B cell (primary cell): ENCODE data around the gene CHCHD4. TPM values are rescaled to one million over a fixed set of nuclear protein-coding genes. Genes with fewer than 3 reads are reported as not detected.

Experiments
- ATAC-seq: fragments of 200-7000 bp; cut with Tn5 transposase; one replicate; pipeline ENCODE4 v1.10.0; 2021; ENCODE audit warnings: low read depth, mild to moderate bottlenecking, moderate number of reproducible peaks, moderate library complexity
- CTCF ChIA-PET: fragments of 350-600 bp; sonication (Branson Sonifier 250); formaldehyde crosslinking; loops from one replicate; lab custom pipeline; 2021; ENCODE audit warnings: antibody characterized with exemption, inconsistent platforms; lab: Charles Lee
- POLR2A ChIA-PET: fragments of 350-600 bp; sonication (Branson Sonifier 250); formaldehyde crosslinking; loops from one replicate; lab custom pipeline; 2021; ENCODE audit warnings: antibody characterized with exemption; lab: Charles Lee
- DNase-seq: peaks from one replicate; pipeline ENCODE4 v3.0.0; 2013
- H2AFZ ChIP-seq: 2 replicates; pipeline ENCODE4 v1.6.1; 2012; ENCODE audit warnings: mild to moderate bottlenecking, low read depth, low read length; ENCODE audit not compliant: insufficient read depth, poor library complexity, severe bottlenecking
- H3K27ac ChIP-seq, 2 donors: 1 replicate in 1 of 2; 2 replicates in 1 of 2; pipeline ENCODE4 v1.5.1; 2012 to 2013; ENCODE audit warnings: low read length in 2 of 2, mild to moderate bottlenecking in 2 of 2, moderate library complexity in 1 of 2
- H3K27me3 ChIP-seq, 4 experiments: fragments of 200-600 bp in 1 of 4; sonication (generic) in 1 of 4; replicated peaks in 1 of 4; 1 replicate in 2 of 4; 2 replicates in 2 of 4; pipeline versions ENCODE4 v1.6.1 to v1.7.0; 2013 to 2016; ENCODE audit warnings: low read length in 3 of 4, mild to moderate bottlenecking in 2 of 4, mixed read lengths in 1 of 4, moderate library complexity in 1 of 4; ENCODE audit not compliant: insufficient read depth in 4 of 4, control insufficient read depth in 3 of 4; ENCODE audit errors: control extremely low read depth in 1 of 4
- H3K36me3 ChIP-seq, 2 experiments: replicated peaks in 1 of 2; 1 replicate in 1 of 2; 2 replicates in 1 of 2; pipeline versions ENCODE4 v1.6.1 to v1.7.1; 2013; ENCODE audit warnings: low read length in 1 of 2; ENCODE audit not compliant: insufficient read depth in 2 of 2, control insufficient read depth in 1 of 2; ENCODE audit errors: control extremely low read depth in 1 of 2, extremely low read depth in 1 of 2
- H3K4me1 ChIP-seq, 2 donors: fragments of 200-600 bp in 1 of 2; sonication (generic) in 1 of 2; 1 replicate in 1 of 2; 2 replicates in 1 of 2; pipeline versions ENCODE4 v1.5.1 to v1.6.1; 2013 to 2017; ENCODE audit warnings: low read length in 2 of 2; ENCODE audit not compliant: control insufficient read depth in 2 of 2, insufficient read depth in 2 of 2
- H3K4me2 ChIP-seq: replicated peaks from 2 replicates; pipeline ENCODE3; 2012; ENCODE audit warnings: mild to moderate bottlenecking, low read depth, low read length; ENCODE audit not compliant: poor library complexity, severe bottlenecking
- H3K4me3 ChIP-seq, 5 experiments: fragments of 200-600 bp in 1 of 5; sonication (generic) in 1 of 5; 1 replicate in 3 of 5; 2 replicates in 2 of 5; pipeline versions ENCODE4 v1.5.1 to v1.7.0; 2011 to 2016; ENCODE audit warnings: low read length in 4 of 5, mild to moderate bottlenecking in 4 of 5, low read depth in 2 of 5, control low read depth in 1 of 5, moderate library complexity in 1 of 5; ENCODE audit not compliant: insufficient read depth in 1 of 5; ENCODE audit errors: control extremely low read depth in 1 of 5, extremely low read depth in 1 of 5
- H3K79me2 ChIP-seq: fragments of 200-600 bp; sonication (generic); one replicate; pipeline ENCODE4 v1.6.0; 2016; ENCODE audit warnings: low read length; ENCODE audit not compliant: control insufficient read depth, insufficient read depth
- H3K9ac ChIP-seq: fragments of 200-600 bp; sonication (generic); 2 replicates; pipeline ENCODE4 v1.6.1; 2017; ENCODE audit warnings: mild to moderate bottlenecking, low read length, moderate library complexity
- H3K9me3 ChIP-seq, 3 donors: one replicate each; pipeline versions ENCODE4 v1.6.1 to v1.7.1; 2013; ENCODE audit warnings: low read length in 2 of 3; ENCODE audit not compliant: control insufficient read depth in 2 of 3, insufficient read depth in 1 of 3; ENCODE audit errors: control extremely low read depth in 1 of 3
- H4K20me1 ChIP-seq: 2 replicates; pipeline ENCODE4 v1.6.0; 2012; ENCODE audit warnings: mild to moderate bottlenecking, low read length; ENCODE audit not compliant: insufficient read depth, control insufficient read depth, poor library complexity, severe bottlenecking
- H3K27ac Mint-ChIP-seq: one replicate; pipeline ENCODE4 v1.8.0; 2021; ENCODE audit warnings: mixed read lengths
- H3K27me3 Mint-ChIP-seq: one replicate; pipeline ENCODE4 v1.8.0; 2021; ENCODE audit warnings: mixed read lengths
- H3K4me1 Mint-ChIP-seq: one replicate; pipeline ENCODE4 v1.8.0; 2021; ENCODE audit warnings: mixed read lengths
- H3K4me3 Mint-ChIP-seq: one replicate; pipeline ENCODE4 v1.8.0; 2021; ENCODE audit warnings: mixed read lengths
- H3K9me3 Mint-ChIP-seq: one replicate; pipeline ENCODE4 v1.8.0; 2022; ENCODE audit warnings: mixed read lengths; ENCODE audit not compliant: insufficient read depth
- CTCF ChIP-seq: fragments of 200-600 bp; IDR thresholded peaks from one replicate; pipeline ENCODE4 v1.8.0; 2022; ENCODE audit warnings: antibody characterized with exemption, mild to moderate bottlenecking
- EZH2 ChIP-seq: IDR thresholded peaks from 2 replicates; pipeline ENCODE4 v1.6.1; 2012; ENCODE audit warnings: borderline replicate concordance, low read depth, mild to moderate bottlenecking, moderate library complexity, low read length; ENCODE audit not compliant: insufficient read depth, poor library complexity, severe bottlenecking
- WGBS: methylation state at CpG from one replicate; pipeline ENCODE4 v1.1.5; 2013; ENCODE audit warnings: missing lambda C conversion rate; ENCODE audit not compliant: insufficient coverage; 5-methylcytosine and 5-hydroxymethylcytosine counted together
- intact Hi-C: fragments of 100-400 bp; cut with micrococcal nuclease; formaldehyde crosslinking; loops from one replicate; pipeline ENCODE4 v1.10.0; 2022
- polyA plus RNA-seq: library from polyadenylated mRNA; depleted of rRNA; stranded (reverse); fragments of >200 nt; gene quantifications from 2 replicates; pipeline ENCODE4 v1.2.3, GENCODE V29; 2012
- total RNA-seq, 2 donors: library from RNA; stranded (reverse); fragments of 120-200 nt in 1 of 2; gene quantifications; 1 replicate in 1 of 2; 2 replicates in 1 of 2; pipeline versions ENCODE4 v1.2.3 to v1.2.4, GENCODE V29; 2013 to 2022

CHCHD4 gene
- total and polyA plus RNA-seq, 2 donors (not counting 1 experiment from before 2014, with no cell fraction given) = 3.7 to 8.0 TPM

- Mint-ChIP-seq H3K27ac (no peak overlapping the region), H3K9me3 (no peaks in the 10 kb centered on the region), H3K27me3 (no peaks in the 10 kb centered on the region), H3K4me1 (peaks cover 9% of the 10 kb centered on the region), H3K4me3 (no peak overlapping the region)
- H3K4me1 ChIP-seq = peaks cover 11% of the 10 kb centered on the region in 2 donors
- no peaks in the 10 kb centered on the region for H4K20me1 ChIP-seq
- WGBS = 96% methylated on average over 5 of the region's 5 CpGs
- ATAC-seq = no peak
- H3K79me2 ChIP-seq = no peaks in the 10 kb centered on the region
- ChIA-PET CTCF (no interaction called here), POLR2A (no interaction called here)
- H3K27ac ChIP-seq = no peak overlapping the region
- H3K9me3 ChIP-seq = no peaks in the 10 kb centered on the region
- no peaks in the 10 kb centered on the region for H3K27me3 ChIP-seq
- H3K4me3 ChIP-seq = no peak overlapping the region
- H3K9ac ChIP-seq = no peak overlapping the region
- no peak for DNase-seq
- H2AFZ ChIP-seq = no peak overlapping the region
- H3K4me2 ChIP-seq = no peak overlapping the region
- H3K36me3 ChIP-seq = peaks cover 0 to 53% of the 10 kb centered on the region in 2 experiments
- intact Hi-C loops = no loop called here
- no peak for TF ChIP-seq EZH2
- TF ChIP-seq CTCF = no peak
Measured at GRCh38 chr3:14139771-14140170, 15.1 kb upstream of the CHCHD4 start.

- Histone ChIP-seq H3K4me1 (peaks cover 4% of the 10 kb centered on the region in 2 donors), H3K36me3 (peaks cover 0 to 58% of the 10 kb centered on the region in 2 experiments), H3K4me2 (no peak overlapping the region), H2AFZ (no peak overlapping the region), H3K9ac (no peak overlapping the region), H3K27ac (no peak overlapping the region), H3K9me3 (no peaks in the 10 kb centered on the region), H4K20me1 (no peaks in the 10 kb centered on the region), H3K27me3 (no peaks in the 10 kb centered on the region), H3K4me3 (no peak overlapping the region), H3K79me2 (no peaks in the 10 kb centered on the region)
- ChIA-PET POLR2A (no interaction called here), CTCF (no interaction called here)
- H3K9me3 Mint-ChIP-seq = no peaks in the 10 kb centered on the region
- WGBS = 98% methylated on average over 13 of the region's 14 CpGs
- no peak overlapping the region for H3K27ac Mint-ChIP-seq
- H3K27me3 Mint-ChIP-seq = no peaks in the 10 kb centered on the region
- DNase-seq (no peak), ATAC-seq (no peak)
- intact Hi-C loops = no loop called here
- H3K4me1 Mint-ChIP-seq = peaks cover 2% of the 10 kb centered on the region
- H3K4me3 Mint-ChIP-seq = no peak overlapping the region
- no peak for TF ChIP-seq EZH2
- TF ChIP-seq CTCF = no peak
Measured at GRCh38 chr3:14138878-14139655, 14.4 kb upstream of the CHCHD4 start.
